GM18526 (cell line): ENCODE results near the gene MYCBPAP.

Experiments used
- POLR2A ChIP-seq: IDR thresholded peaks from 3 replicates; pipeline ENCODE4 v1.6.1; 2011; ENCODE audit not compliant: insufficient read length; ENCODE audit errors: extremely low read depth

Gene MYCBPAP

GRCh38 chr17:50573866-50574611 is 65.8 kb downstream of the MYCBPAP start:
- no peak for TF ChIP-seq POLR2A

GRCh38 chr17:50575581-50576210 is 67.5 kb downstream of the MYCBPAP start:
- no peak for TF ChIP-seq POLR2A

GRCh38 chr17:50576864-50577263 is 68.6 kb downstream of the MYCBPAP start:
- TF ChIP-seq POLR2A: no peak

- no peak for TF ChIP-seq POLR2A
Measured at GRCh38 chr17:50577451-50577954, 69.3 kb downstream of the MYCBPAP start.

- TF ChIP-seq POLR2A: no peak
Measured at GRCh38 chr17:50578173-50578572, 69.9 kb downstream of the MYCBPAP start.

GRCh38 chr17:50579399-50579798 is 71.2 kb downstream of the MYCBPAP start:
- no peak for TF ChIP-seq POLR2A

- no peak for TF ChIP-seq POLR2A
Measured at GRCh38 chr17:50580646-50581045, 72.4 kb downstream of the MYCBPAP start.
